Endothelial cell of umbilical vein (primary cell): ENCODE results near the gene PAX9. TPM values are rescaled to one million over a fixed set of nuclear protein-coding genes. Genes with fewer than 3 reads are reported as not detected.
A peak's percentile ranks its signal among the peaks of the same experiment; 100 is the strongest.

Source experiments
- BruUV-seq: library from RNA; stranded (reverse); fragments of 400-500 nt; replicated peaks from 2 replicates; lab custom pipeline; 2021; lab: Mats Ljungman, UMichigan
- CTCF ChIA-PET: fragments of 300-600, 350-600 bp; sonication (Branson Sonifier 250); formaldehyde crosslinking; loops from one replicate; lab custom pipeline; 2021; ENCODE audit warnings: antibody characterized with exemption, inconsistent platforms; lab: Charles Lee
- POLR2A ChIA-PET: fragments of 300-600, 350-600 bp; sonication (Branson Sonifier 250); formaldehyde crosslinking; loops from one replicate; lab custom pipeline; 2021; ENCODE audit warnings: antibody characterized with exemption, inconsistent platforms; lab: Charles Lee
- DNase-seq: peaks from one replicate; pipeline ENCODE4 v3.0.0-alpha.2; 2011; ENCODE audit warnings: low read depth, low spot score
- FAIRE-seq: peaks from 2 replicates; lab custom pipeline; 2011; peaks lifted over from hg19 to GRCh38; lab: Jason Lieb, UNC
- H2AFZ ChIP-seq: 2 replicates; pipeline ENCODE4 v1.6.0; 2012; ENCODE audit warnings: low read depth, low read length, control low read depth, inconsistent platforms
- H3K27ac ChIP-seq: 2 replicates; pipeline ENCODE4 v1.5.1; 2011; ENCODE audit warnings: low read depth, mild to moderate bottlenecking, control low read depth, low read length, moderate library complexity; ENCODE audit not compliant: insufficient read depth
- H3K27me3 ChIP-seq, 2 experiments: 2 replicates each; pipeline versions ENCODE4 v1.6.0 to v1.6.1; 2011; ENCODE audit warnings: low read length in 2 of 2, mixed read lengths in 1 of 2; ENCODE audit not compliant: control insufficient read depth in 2 of 2, insufficient read depth in 2 of 2
- H3K36me3 ChIP-seq, 2 experiments: 2 replicates in 1 of 2; 3 replicates in 1 of 2; pipeline ENCODE4 v1.5.1; 2011; ENCODE audit warnings: low read length in 2 of 2, mild to moderate bottlenecking in 1 of 2, moderate library complexity in 1 of 2; ENCODE audit not compliant: control insufficient read depth in 2 of 2, insufficient read depth in 2 of 2; ENCODE audit errors: extremely low read depth in 1 of 2
- H3K4me1 ChIP-seq: 3 replicates; pipeline ENCODE4 v1.5.1; 2011; ENCODE audit warnings: mild to moderate bottlenecking, low read length; ENCODE audit not compliant: control insufficient read depth, insufficient read depth; ENCODE audit errors: extremely low read depth
- H3K4me2 ChIP-seq: 2 replicates; pipeline ENCODE4 v1.6.1; 2011; ENCODE audit warnings: low read length, control low read depth, mixed read lengths; ENCODE audit not compliant: insufficient read depth
- H3K4me3 ChIP-seq, 3 experiments: fragments of 200-600 bp in 1 of 3; sonication (generic), shearing (Covaris generic) in 1 of 3; replicated peaks in 1 of 3; 2 replicates each; pipeline ENCODE4 v1.5.1; 2011 to 2016; ENCODE audit warnings: control low read depth in 3 of 3, low read length in 3 of 3, mild to moderate bottlenecking in 2 of 3, inconsistent platforms in 1 of 3, low read depth in 1 of 3, moderate library complexity in 1 of 3; ENCODE audit not compliant: insufficient read depth in 1 of 3
- H3K79me2 ChIP-seq: 2 replicates; pipeline ENCODE4 v1.6.0; 2012; ENCODE audit warnings: low read length, inconsistent platforms; ENCODE audit not compliant: control insufficient read depth, insufficient read depth
- H3K9ac ChIP-seq: replicated peaks from 2 replicates; pipeline ENCODE3; 2011; ENCODE audit warnings: low read length, control low read depth; ENCODE audit not compliant: insufficient read depth; ENCODE audit errors: extremely low read depth
- H3K9me1 ChIP-seq: replicated peaks from 3 replicates; pipeline ENCODE4 v1.6.0; 2011; ENCODE audit warnings: mild to moderate bottlenecking, low read length; ENCODE audit not compliant: control insufficient read depth, insufficient read depth; ENCODE audit errors: extremely low read depth
- H3K9me3 ChIP-seq: replicated peaks from 2 replicates; pipeline ENCODE4 v1.5.1; 2012; ENCODE audit warnings: low read length, inconsistent platforms; ENCODE audit not compliant: control insufficient read depth, insufficient read depth
- H4K20me1 ChIP-seq: replicated peaks from 2 replicates; pipeline ENCODE3; 2011; ENCODE audit warnings: mild to moderate bottlenecking, low read length; ENCODE audit not compliant: control insufficient read depth, insufficient read depth; ENCODE audit errors: extremely low read depth
- CTCF ChIP-seq, 2 donors: IDR thresholded peaks; 1 replicate in 1 of 2; 2 replicates in 1 of 2; pipeline ENCODE4 v1.5.1; 2011; ENCODE audit warnings: low read length in 2 of 2, mild to moderate bottlenecking in 2 of 2, moderate library complexity in 2 of 2, control low read depth in 1 of 2, inconsistent platforms in 1 of 2, low read depth in 1 of 2; ENCODE audit not compliant: insufficient read depth in 1 of 2; ENCODE audit errors: extremely low read depth in 1 of 2
- EZH2 ChIP-seq: IDR thresholded peaks from 2 replicates; pipeline ENCODE4 v1.6.1; 2012; ENCODE audit warnings: borderline replicate concordance, low read depth, mild to moderate bottlenecking, moderate library complexity, low read length, inconsistent platforms; ENCODE audit not compliant: severe bottlenecking
- FOS ChIP-seq: IDR thresholded peaks from 2 replicates; pipeline ENCODE4 v1.6.1; 2011; ENCODE audit warnings: mild to moderate bottlenecking, low read length, moderate library complexity, borderline replicate concordance; ENCODE audit not compliant: insufficient read depth
- GATA2 ChIP-seq: IDR thresholded peaks from 2 replicates; pipeline ENCODE4 v1.7.0; 2011; ENCODE audit warnings: low read depth, mild to moderate bottlenecking, moderate library complexity, mixed read lengths, low read length; ENCODE audit not compliant: insufficient read length, insufficient read depth
- JUN ChIP-seq: IDR thresholded peaks from 2 replicates; pipeline ENCODE4 v1.6.1; 2011; ENCODE audit warnings: borderline replicate concordance, low read depth; ENCODE audit not compliant: insufficient read length, insufficient read depth
- MAX ChIP-seq: IDR thresholded peaks from 2 replicates; pipeline ENCODE4 v1.6.1; 2011; ENCODE audit not compliant: insufficient read depth, insufficient read length
- MYC ChIP-seq: IDR thresholded peaks from one replicate; pipeline ENCODE4 v1.6.1; 2011; ENCODE audit warnings: mild to moderate bottlenecking, low read depth, low read length
- POLR2A ChIP-seq: IDR thresholded peaks from 2 replicates; pipeline ENCODE4 v1.6.1; 2012; ENCODE audit warnings: low read depth, mild to moderate bottlenecking, control low read depth, low read length
- POLR2AphosphoS5 ChIP-seq: IDR thresholded peaks from 2 replicates; pipeline ENCODE4 v1.6.1; 2012; ENCODE audit warnings: low read depth, mild to moderate bottlenecking, control low read depth, low read length, moderate library complexity; ENCODE audit not compliant: insufficient read depth
- dilution Hi-C: fragments of 300-500 bp; cut with MboI; formaldehyde crosslinking; loops from one replicate; pipeline ENCODE4 v1.15.0; 2019; ENCODE audit warnings: low sequenced_read_pairs; ENCODE audit not compliant: extremely low pct_ligation_motif_present
- intact Hi-C: fragments of 100-400 bp; cut with micrococcal nuclease; formaldehyde crosslinking; loops from one replicate; pipeline ENCODE4 v1.10.0; 2022
- polyA plus RNA-seq, 4 experiments: library from polyadenylated mRNA; depleted of rRNA in 3 of 4; stranded (reverse) in 3 of 4; unstranded in 1 of 4; fragments of >200 nt; gene quantifications; 2 replicates each; pipeline versions ENCODE4 v1.2.1 to v1.2.3, GENCODE V29; 2011 to 2012; ENCODE audit warnings: missing spikeins in 1 of 4
- total RNA-seq: library from RNA; stranded (reverse); gene quantifications from 2 replicates; pipeline ENCODE4 v1.2.3, GENCODE V29; 2021

Gene PAX9
- total and polyA plus RNA-seq, 2 donors (not counting 3 experiments of a cell fraction or from before 2014, with no cell fraction given) = 0.37 to 0.44 TPM

GRCh38 chr14:36666416-36667206 lies 5.0 kb downstream of the PAX9 start:
- H3K27me3 ChIP-seq = peaks cover 54 to 87% of the 10 kb centered on the region in 2 experiments
- H3K27ac ChIP-seq = no peak overlapping the region
- no peak overlapping the region for H3K4me2 ChIP-seq
- H3K4me3 ChIP-seq = no peak overlapping the region
- H3K9me3 ChIP-seq = no peaks in the 10 kb centered on the region
- no peak overlapping the region for H3K9ac ChIP-seq
- no peak for TF ChIP-seq MYC
- TF ChIP-seq EZH2 = peak; percentile 83
- H2AFZ ChIP-seq = no peak overlapping the region
- no peaks in the 10 kb centered on the region for H3K9me1 ChIP-seq
- dilution Hi-C loops (no loop called here), intact Hi-C loops (loop anchor here (2.0 kb wide), 1 partner anchor 18 kb away; no protein-coding TSS in a partner anchor)
- FAIRE-seq (no peak), DNase-seq (no peak)
- peaks cover 12% of the 10 kb centered on the region for H3K4me1 ChIP-seq
- ChIA-PET CTCF (interaction anchor here (1.0 to 1.4 kb wide), 2 partner anchors 483 to 597 kb away, joined by 3 to 4 read pairs; no protein-coding TSS in a partner anchor), POLR2A (no interaction called here)
- H3K36me3 ChIP-seq = no peaks in the 10 kb centered on the region
- no peaks in the 10 kb centered on the region for H4K20me1 ChIP-seq
- no peaks in the 10 kb centered on the region for H3K79me2 ChIP-seq
- BruUV-seq = no TSS peak

- Histone ChIP-seq H2AFZ (no peak overlapping the region), H3K9ac (no peak overlapping the region), H3K27ac (no peak overlapping the region), H3K4me1 (peaks cover 7% of the 10 kb centered on the region), H3K36me3 (no peaks in the 10 kb centered on the region), H3K4me3 (no peak overlapping the region), H4K20me1 (no peaks in the 10 kb centered on the region), H3K9me3 (no peaks in the 10 kb centered on the region), H3K4me2 (no peak overlapping the region), H3K27me3 (peaks cover 49 to 84% of the 10 kb centered on the region in 2 experiments), H3K79me2 (no peaks in the 10 kb centered on the region), H3K9me1 (no peaks in the 10 kb centered on the region)
- TF ChIP-seq FOS = no peak
- TF ChIP-seq JUN = no peak
- TF ChIP-seq MAX = no peak
- no peak for TF ChIP-seq GATA2
- no peak for TF ChIP-seq MYC
- TF ChIP-seq CTCF (IDR thresholded peaks at IDR 0.05; ENCODE audit: extremely low read depth in 1 of 2, insufficient read depth in 1 of 2, low read depth in 1 of 2, low read length in 2 of 2) = no peak
- TF ChIP-seq POLR2AphosphoS5 = no peak
- no peak for TF ChIP-seq EZH2
- no peak for TF ChIP-seq POLR2A
- ChIA-PET POLR2A (no interaction called here), CTCF (interaction anchor here (1.0 to 1.4 kb wide), 2 partner anchors 482 to 598 kb away, joined by 3 to 4 read pairs; no protein-coding TSS in a partner anchor)
- intact Hi-C loops (loop anchor here (2.0 kb wide), 1 partner anchor 19 kb away; no protein-coding TSS in a partner anchor), dilution Hi-C loops (no loop called here)
- BruUV-seq = no TSS peak
- no peak for DNase-seq
- FAIRE-seq = no peak
Observed at GRCh38 chr14:36667679-36668078, 6.0 kb downstream of the PAX9 start.
